ENCODE measurements around the gene PSME1. TPM values are rescaled to one million over a fixed set of nuclear protein-coding genes. Genes with fewer than 3 reads are reported as not detected.

The PSME1 gene
- total and polyA plus RNA-seq, 2 donors from 2014 or later, result 244 to 333 TPM

DNA sequence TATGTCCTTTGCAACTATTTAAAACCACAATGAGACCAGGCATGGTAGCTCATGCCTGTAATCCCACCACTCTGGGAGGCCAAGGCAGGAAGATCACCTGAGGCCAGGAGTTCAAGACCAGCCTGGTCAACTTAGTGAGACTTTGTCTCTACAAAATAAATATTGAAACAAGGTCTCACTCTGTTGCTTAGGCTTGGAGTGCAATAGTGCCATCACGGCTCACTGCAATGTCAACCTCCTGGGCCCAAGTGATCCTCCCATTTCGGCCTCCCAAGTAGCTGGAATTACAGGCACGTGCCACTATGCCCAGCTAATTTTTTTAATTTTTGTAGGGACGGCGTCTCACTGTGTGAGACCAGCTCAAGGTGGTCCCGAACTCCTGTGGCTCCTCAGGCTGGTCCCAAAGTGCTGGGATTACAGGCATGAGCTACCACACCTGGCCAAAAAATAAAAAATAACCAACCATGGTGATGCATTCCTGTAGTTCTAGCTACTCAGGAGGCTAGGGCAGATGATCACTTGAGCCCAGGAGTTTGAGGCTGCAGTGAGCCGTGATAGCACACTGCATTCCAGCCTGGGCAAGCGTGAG lies 6.5 kb upstream of the PSME1 start:
- TF ChIP-seq, protein P1, sequence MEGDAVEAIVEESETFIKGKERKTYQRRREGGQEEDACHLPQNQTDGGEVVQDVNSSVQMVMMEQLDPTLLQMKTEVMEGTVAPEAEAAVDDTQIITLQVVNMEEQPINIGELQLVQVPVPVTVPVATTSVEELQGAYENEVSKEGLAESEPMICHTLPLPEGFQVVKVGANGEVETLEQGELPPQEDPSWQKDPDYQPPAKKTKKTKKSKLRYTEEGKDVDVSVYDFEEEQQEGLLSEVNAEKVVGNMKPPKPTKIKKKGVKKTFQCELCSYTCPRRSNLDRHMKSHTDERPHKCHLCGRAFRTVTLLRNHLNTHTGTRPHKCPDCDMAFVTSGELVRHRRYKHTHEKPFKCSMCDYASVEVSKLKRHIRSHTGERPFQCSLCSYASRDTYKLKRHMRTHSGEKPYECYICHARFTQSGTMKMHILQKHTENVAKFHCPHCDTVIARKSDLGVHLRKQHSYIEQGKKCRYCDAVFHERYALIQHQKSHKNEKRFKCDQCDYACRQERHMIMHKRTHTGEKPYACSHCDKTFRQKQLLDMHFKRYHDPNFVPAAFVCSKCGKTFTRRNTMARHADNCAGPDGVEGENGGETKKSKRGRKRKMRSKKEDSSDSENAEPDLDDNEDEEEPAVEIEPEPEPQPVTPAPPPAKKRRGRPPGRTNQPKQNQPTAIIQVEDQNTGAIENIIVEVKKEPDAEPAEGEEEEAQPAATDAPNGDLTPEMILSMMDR (IDR thresholded peaks at IDR 0.05; ENCODE audit: borderline replicate concordance, extremely low read depth, insufficient read depth), result no peak
- H3K4me1 ChIP-seq (ENCODE audit: control insufficient read depth in 2 of 3, insufficient read depth in 2 of 3, low read depth in 1 of 3, low read length in 3 of 3), result peaks cover 0 to 17% (median 10%) of the 10 kb centered on the region in 3 donors
- intact Hi-C loops (cut with DNase I), result no loop called here
- H3K4me3 ChIP-seq (ENCODE audit: low read length in 3 of 3), result no peak overlapping the region
- no peaks in the 10 kb centered on the region for H3K27me3 ChIP-seq (ENCODE audit: control insufficient read depth, insufficient read depth, low read length)
- no peak overlapping the region for H3K9ac ChIP-seq (ENCODE audit: low read length in 3 of 3)
- no peaks in the 10 kb centered on the region for H3K36me3 ChIP-seq (ENCODE audit: control insufficient read depth in 2 of 3, insufficient read depth in 3 of 3, low read length in 3 of 3)
- FAIRE-seq (no peak), DNase-seq (no peak)
- H3K9me3 ChIP-seq (ENCODE audit: control insufficient read depth in 2 of 3, insufficient read depth in 1 of 3, low read length in 3 of 3), result no peaks in the 10 kb centered on the region
- H3K27ac ChIP-seq (ENCODE audit: low read depth in 2 of 2, low read length in 2 of 2), result no peak overlapping the region

DNA sequence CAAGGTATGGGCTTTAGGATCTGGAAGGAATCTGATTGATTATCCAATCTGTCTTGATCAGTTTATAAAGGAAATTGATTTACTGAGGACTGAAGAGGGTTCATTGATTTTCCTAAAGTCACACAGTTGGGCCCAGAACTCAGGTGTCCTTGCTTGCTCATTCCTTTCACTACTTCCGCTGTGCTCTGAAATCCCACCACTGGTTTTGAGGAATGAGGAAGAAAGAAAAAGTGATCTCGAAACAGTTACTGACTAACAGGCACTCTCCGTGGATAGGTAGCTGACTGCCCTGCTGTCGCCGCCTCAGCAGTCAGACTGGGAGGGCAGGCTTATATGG lies 5.6 kb upstream of the PSME1 start, which contains the start of gene FITM1:
Gene FITM1 (plus strand): TSS at position 280 of the 337 bp plus-strand sequence. CDS start 905 bp downstream, outside the sequence.
- Histone ChIP-seq H3K4me1 (ENCODE audit: control insufficient read depth in 2 of 3, insufficient read depth in 2 of 3, low read depth in 1 of 3, low read length in 3 of 3) (peaks cover 0 to 18% (median 13%) of the 10 kb centered on the region in 3 donors), H3K4me3 (ENCODE audit: low read length in 3 of 3) (no peak within 1 kb of the TSS), H3K9me3 (ENCODE audit: control insufficient read depth in 2 of 3, insufficient read depth in 1 of 3, low read length in 3 of 3) (no peaks in the 10 kb centered on the region), H3K27me3 (ENCODE audit: control insufficient read depth, insufficient read depth, low read length) (no peaks in the 10 kb centered on the region), H3K9ac (ENCODE audit: low read length in 3 of 3) (no peak within 1 kb of the TSS), H3K27ac (ENCODE audit: low read depth in 2 of 2, low read length in 2 of 2) (peak within 1 kb of the TSS; percentile 58 to 90), H3K36me3 (ENCODE audit: control insufficient read depth in 2 of 3, insufficient read depth in 3 of 3, low read length in 3 of 3) (no peaks in the 10 kb centered on the region)
- DNase-seq, result peak in 3 of 5 donors; percentile 18 to 78 (median 20)
- intact Hi-C loops (cut with DNase I), result no loop called here
- TF ChIP-seq, protein P1 (IDR thresholded peaks at IDR 0.05; ENCODE audit: borderline replicate concordance, extremely low read depth, insufficient read depth), result no peak
- no peak for FAIRE-seq

DNA sequence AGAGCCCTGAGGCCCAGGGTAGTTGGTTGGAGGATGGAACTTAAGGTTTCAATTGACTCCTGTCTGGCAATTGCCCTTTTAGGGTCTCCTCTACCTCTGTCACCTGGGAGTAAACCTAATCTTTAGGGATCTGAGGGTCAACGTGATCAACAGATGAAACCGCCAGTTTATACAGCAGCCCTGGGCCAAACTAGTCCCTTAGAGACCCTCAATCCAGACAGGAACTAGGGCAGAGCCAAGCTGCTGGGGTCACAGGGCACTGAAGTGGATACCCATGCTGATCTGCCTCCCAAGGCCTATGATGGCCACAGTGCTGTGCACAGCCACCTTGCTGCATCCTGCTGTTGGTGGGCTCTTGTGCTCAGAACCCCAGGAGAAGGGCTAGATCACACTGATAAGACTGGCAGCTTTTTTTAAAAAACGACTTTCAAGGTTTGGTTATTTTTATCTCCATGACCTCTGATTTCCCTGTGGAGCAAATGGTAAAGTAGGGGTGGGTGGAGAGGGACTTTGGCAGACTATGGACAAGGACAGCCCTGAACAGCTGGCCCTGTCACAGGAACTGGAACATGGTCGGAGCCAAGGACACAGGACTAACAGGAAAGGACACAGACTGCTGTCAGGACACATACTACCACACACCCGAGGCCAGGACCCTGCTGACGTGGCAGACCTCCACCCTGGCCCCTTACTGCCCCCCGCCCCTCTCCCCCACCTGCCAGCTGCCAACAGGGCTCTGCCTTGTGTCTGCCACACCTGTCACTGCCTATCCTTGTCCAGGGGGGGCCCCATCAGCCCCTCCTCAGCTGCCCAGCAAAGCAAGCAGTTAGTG lies 5.1 kb upstream of the PSME1 start:
- peaks cover 0 to 21% (median 14%) of the 10 kb centered on the region in 3 donors for H3K4me1 ChIP-seq (ENCODE audit: control insufficient read depth in 2 of 3, insufficient read depth in 2 of 3, low read depth in 1 of 3, low read length in 3 of 3)
- intact Hi-C loops (cut with DNase I), result no loop called here
- no peaks in the 10 kb centered on the region for H3K36me3 ChIP-seq (ENCODE audit: control insufficient read depth in 2 of 3, insufficient read depth in 3 of 3, low read length in 3 of 3)
- H3K27ac ChIP-seq (ENCODE audit: low read depth in 2 of 2, low read length in 2 of 2), result peak overlapping the region; percentile 58 to 90
- DNase-seq (peak in 2 of 5 donors; percentile 13 to 21), FAIRE-seq (no peak)
- H3K27me3 ChIP-seq (ENCODE audit: control insufficient read depth, insufficient read depth, low read length), result no peaks in the 10 kb centered on the region
- H3K4me3 ChIP-seq (ENCODE audit: low read length in 3 of 3), result no peak overlapping the region
- no peak overlapping the region for H3K9ac ChIP-seq (ENCODE audit: low read length in 3 of 3)
- TF ChIP-seq, protein P1 (IDR thresholded peaks at IDR 0.05; ENCODE audit: borderline replicate concordance, extremely low read depth, insufficient read depth), result no peak
- H3K9me3 ChIP-seq (ENCODE audit: control insufficient read depth in 2 of 3, insufficient read depth in 1 of 3, low read length in 3 of 3), result no peaks in the 10 kb centered on the region

All from kidney (tissue), 14 donors.